Kidney (tissue), 14 donors: Measurements from ENCODE around the gene TBX10. TPM values are rescaled to one million over a fixed set of nuclear protein-coding genes. Genes with fewer than 3 reads are reported as not detected.
"Not testable (repeated sequence)": the region's sequence is repeated elsewhere in the genome, so short reads cannot be mapped to it uniquely, and the experiment has no call there.

Experiments used
- DNase-seq, 5 donors: peaks; one replicate each; pipeline ENCODE4 v3.0.0-alpha.2; 2013 to 2020
- FAIRE-seq: peaks from 2 replicates; lab custom pipeline; 2012; peaks lifted over from hg19 to GRCh38; lab: Jason Lieb, UNC
- H3K27ac ChIP-seq, 2 donors: one replicate each; pipeline ENCODE4 v1.7.0; 2013; ENCODE audit warnings: low read depth in 2 of 2, low read length in 2 of 2, inconsistent platforms in 1 of 2
- H3K27me3 ChIP-seq: one replicate; pipeline ENCODE4 v1.7.1; 2013; ENCODE audit warnings: low read length, inconsistent platforms; ENCODE audit not compliant: control insufficient read depth, insufficient read depth
- H3K36me3 ChIP-seq, 3 donors: one replicate each; pipeline versions ENCODE4 v1.7.0 to v1.7.1; 2013; ENCODE audit warnings: low read length in 3 of 3, control low read depth in 1 of 3, inconsistent platforms in 1 of 3; ENCODE audit not compliant: insufficient read depth in 3 of 3, control insufficient read depth in 2 of 3
- H3K4me1 ChIP-seq, 3 donors: one replicate each; pipeline versions ENCODE4 v1.7.0 to v1.7.1; 2013; ENCODE audit warnings: low read length in 3 of 3, inconsistent platforms in 1 of 3, low read depth in 1 of 3; ENCODE audit not compliant: control insufficient read depth in 2 of 3, insufficient read depth in 2 of 3
- H3K4me3 ChIP-seq, 3 donors: one replicate each; pipeline versions ENCODE4 v1.7.0 to v1.8.1; 2013; ENCODE audit warnings: low read length in 3 of 3, control low read depth in 1 of 3, inconsistent platforms in 1 of 3
- H3K9ac ChIP-seq, 3 donors: one replicate each; pipeline versions ENCODE4 v1.7.0 to v1.7.1; 2013; ENCODE audit warnings: low read length in 3 of 3, control low read depth in 1 of 3, inconsistent platforms in 1 of 3
- H3K9me3 ChIP-seq, 3 donors: one replicate each; pipeline versions ENCODE4 v1.7.0 to v1.7.1; 2013; ENCODE audit warnings: low read length in 3 of 3, control low read depth in 1 of 3, inconsistent platforms in 1 of 3; ENCODE audit not compliant: control insufficient read depth in 2 of 3, insufficient read depth in 1 of 3
- intact Hi-C: fragments of 100-400 bp; cut with DNase I; formaldehyde crosslinking; loops from one replicate; pipeline ENCODE4 v1.11.1; 2022
- polyA plus RNA-seq: library from polyadenylated mRNA; stranded (reverse); fragments of 350-450 nt; fragmentation: Illumina TruSeq; extraction: RNeasy Lipid Tissue Mini Kit (QIAGEN cat#74804); gene quantifications from one replicate; pipeline ENCODE4 v1.2.3, GENCODE V29; 2014; ENCODE audit warnings: low read depth, low replicate concordance; ENCODE audit not compliant: insufficient read depth
- total RNA-seq: library from RNA; stranded (reverse); fragmentation: NEBNext Ultra II Directional; extraction: Animal tissue kit (Norgen Biotek cat#: 25700); gene quantifications from one replicate; pipeline ENCODE4 v1.2.1, GENCODE V29; 2021
- TF ChIP-seq, protein P1 (sequence below): IDR thresholded peaks from 3 replicates; pipeline ENCODE4 v1.5.1; 2012; ENCODE audit warnings: mild to moderate bottlenecking, moderate library complexity, borderline replicate concordance; ENCODE audit not compliant: insufficient read depth; ENCODE audit errors: extremely low read depth
- donor health status: control.
- donor health status: control.
- donor health status: control.
- donor health status: control.
- donor health status: control.
- donor health status: DM: yes; HTN: yes; CAD: no.
- donor health status: Normal renal cell carcinoma (clear cell type).

Gene TBX10
- total and polyA plus RNA-seq, 2 donors from 2014 or later = not detected

DNA sequence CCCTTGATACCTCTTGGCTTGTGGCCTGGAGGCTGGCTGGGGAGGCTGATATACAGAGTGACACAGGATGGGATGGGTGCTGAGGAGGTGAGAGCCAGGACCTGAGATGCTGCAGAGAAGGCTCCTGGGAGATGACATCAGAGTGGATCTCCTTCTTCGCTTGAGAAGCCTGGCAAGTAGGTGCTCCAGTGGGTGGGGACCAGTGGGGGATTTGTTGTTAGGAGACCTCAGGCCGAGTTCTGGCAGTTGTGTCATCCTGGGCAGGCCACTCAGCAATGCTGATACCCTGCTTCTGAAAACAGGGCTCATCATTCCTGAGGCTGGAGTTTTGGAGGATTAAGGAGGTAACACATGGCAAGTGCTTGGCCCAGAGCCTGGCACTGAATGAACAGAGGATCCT lies 34.7 kb downstream of the TBX10 start:
- DNase-seq (no peak), FAIRE-seq (no peak)
- H3K27ac ChIP-seq = no peak overlapping the region
- no peak overlapping the region for H3K4me3 ChIP-seq
- peaks cover 0 to 10% (median 7%) of the 10 kb centered on the region in 3 donors for H3K36me3 ChIP-seq
- no peaks in the 10 kb centered on the region for H3K27me3 ChIP-seq
- intact Hi-C loops = no loop called here
- no peak overlapping the region for H3K9ac ChIP-seq
- TF ChIP-seq, protein P1, sequence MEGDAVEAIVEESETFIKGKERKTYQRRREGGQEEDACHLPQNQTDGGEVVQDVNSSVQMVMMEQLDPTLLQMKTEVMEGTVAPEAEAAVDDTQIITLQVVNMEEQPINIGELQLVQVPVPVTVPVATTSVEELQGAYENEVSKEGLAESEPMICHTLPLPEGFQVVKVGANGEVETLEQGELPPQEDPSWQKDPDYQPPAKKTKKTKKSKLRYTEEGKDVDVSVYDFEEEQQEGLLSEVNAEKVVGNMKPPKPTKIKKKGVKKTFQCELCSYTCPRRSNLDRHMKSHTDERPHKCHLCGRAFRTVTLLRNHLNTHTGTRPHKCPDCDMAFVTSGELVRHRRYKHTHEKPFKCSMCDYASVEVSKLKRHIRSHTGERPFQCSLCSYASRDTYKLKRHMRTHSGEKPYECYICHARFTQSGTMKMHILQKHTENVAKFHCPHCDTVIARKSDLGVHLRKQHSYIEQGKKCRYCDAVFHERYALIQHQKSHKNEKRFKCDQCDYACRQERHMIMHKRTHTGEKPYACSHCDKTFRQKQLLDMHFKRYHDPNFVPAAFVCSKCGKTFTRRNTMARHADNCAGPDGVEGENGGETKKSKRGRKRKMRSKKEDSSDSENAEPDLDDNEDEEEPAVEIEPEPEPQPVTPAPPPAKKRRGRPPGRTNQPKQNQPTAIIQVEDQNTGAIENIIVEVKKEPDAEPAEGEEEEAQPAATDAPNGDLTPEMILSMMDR = no peak
- peaks cover 0 to 11% (median 0%) of the 10 kb centered on the region in 3 donors for H3K4me1 ChIP-seq
- no peaks in the 10 kb centered on the region for H3K9me3 ChIP-seq

DNA sequence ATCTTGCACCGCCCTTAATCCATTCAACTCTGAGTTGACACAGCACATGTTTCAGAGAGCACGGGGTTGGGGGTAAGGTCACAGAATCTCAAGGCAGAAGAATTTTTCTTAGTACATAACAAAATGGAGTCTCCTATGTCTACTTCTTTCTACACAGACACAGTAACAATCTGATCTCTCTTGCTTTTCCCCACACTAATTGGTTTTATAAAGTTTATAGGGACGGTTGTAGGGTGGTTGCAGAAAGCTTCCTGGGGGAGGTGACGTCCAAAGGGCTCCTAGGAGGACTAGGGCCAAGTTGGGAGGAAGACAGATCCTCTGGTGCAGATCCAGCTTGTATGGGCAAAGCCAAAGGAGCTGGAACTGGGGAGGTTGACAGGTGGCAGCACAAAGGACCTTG lies 35.4 kb downstream of the TBX10 start:
- H3K9me3 ChIP-seq, intact Hi-C loops, H3K9ac ChIP-seq, H3K36me3 ChIP-seq, DNase-seq, H3K27ac ChIP-seq, H3K27me3 ChIP-seq, FAIRE-seq, H3K4me3 ChIP-seq: not testable (repeated sequence)
- peaks cover 0 to 11% (median 0%) of the 10 kb centered on the region in 3 donors for H3K4me1 ChIP-seq

DNA sequence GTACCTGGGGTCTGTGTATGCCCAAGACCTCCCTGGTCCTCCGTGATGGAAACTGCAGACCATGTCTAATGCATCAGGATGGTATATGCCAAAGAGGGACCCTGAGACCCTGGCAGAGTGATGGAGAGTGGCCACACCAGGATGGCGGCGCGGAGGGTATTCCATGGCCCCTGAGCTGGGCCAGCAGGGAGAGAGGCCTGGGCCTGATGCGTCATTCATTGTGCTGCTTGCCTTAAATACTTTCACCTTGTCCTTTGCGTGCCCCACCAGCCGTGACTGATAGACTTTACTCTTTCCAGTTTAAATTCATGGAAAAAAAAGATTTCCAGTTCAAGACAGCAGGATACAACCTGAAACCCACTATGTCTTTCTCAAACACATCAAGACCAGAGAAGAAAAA lies 38.5 kb downstream of the TBX10 start:
- Histone ChIP-seq H3K4me1 (peaks cover 0 to under 1% (median 0%) of the 10 kb centered on the region in 3 donors), H3K4me3 (no peak overlapping the region), H3K36me3 (no peaks in the 10 kb centered on the region), H3K27me3 (no peaks in the 10 kb centered on the region), H3K9ac (no peak overlapping the region), H3K9me3 (no peaks in the 10 kb centered on the region), H3K27ac (no peak overlapping the region)
- FAIRE-seq (no peak), DNase-seq (no peak)
- intact Hi-C loops = no loop called here
- TF ChIP-seq, protein P1 = no peak

DNA sequence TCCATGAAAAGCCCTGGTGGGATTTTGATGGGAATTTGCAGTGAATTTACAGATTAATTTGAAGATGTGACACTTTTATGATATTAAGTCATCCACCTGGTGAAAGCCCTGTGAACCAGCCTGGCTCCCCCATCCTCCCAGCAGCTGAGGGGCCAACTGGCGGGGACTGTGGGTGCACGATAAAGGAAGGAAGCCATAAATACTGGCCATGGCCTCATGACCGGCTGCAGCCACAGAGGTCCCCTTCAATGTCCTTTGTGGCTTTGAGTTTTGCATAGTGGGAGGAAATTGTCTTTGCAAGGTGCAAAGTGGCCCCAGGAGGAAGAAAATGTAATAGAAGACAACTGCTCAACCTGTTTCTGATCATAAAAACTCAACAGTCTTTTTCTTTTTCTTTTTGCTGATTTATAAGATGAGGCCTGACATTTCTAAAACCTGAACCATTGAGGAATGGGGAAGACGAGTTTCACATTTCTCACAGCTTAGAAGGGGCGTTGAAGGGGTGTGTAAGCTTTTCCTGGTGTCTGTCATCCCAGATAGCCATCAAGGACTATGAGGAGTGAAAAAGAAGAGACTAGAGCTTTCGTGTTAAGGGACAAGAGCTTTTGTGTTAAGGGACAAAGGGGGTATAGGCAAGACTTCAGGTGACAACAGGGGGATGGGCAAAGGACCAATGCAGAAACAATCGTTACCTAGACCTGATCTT lies 39.1 kb downstream of the TBX10 start:
- no peak overlapping the region for H3K9ac ChIP-seq
- FAIRE-seq = no peak
- TF ChIP-seq, protein P1 = no peak

More for the DNA sequence above, 39.1 kb downstream of the TBX10 start:
- DNase-seq = no peak
- no peaks in the 10 kb centered on the region for H3K4me1 ChIP-seq
- intact Hi-C loops = no loop called here
- H3K27ac ChIP-seq = no peak overlapping the region
- no peaks in the 10 kb centered on the region for H3K27me3 ChIP-seq
- no peaks in the 10 kb centered on the region for H3K36me3 ChIP-seq
- no peak overlapping the region for H3K4me3 ChIP-seq
- H3K9me3 ChIP-seq = no peaks in the 10 kb centered on the region
